ENCODE measurements around the gene STK33. TPM values are rescaled to one million over a fixed set of nuclear protein-coding genes. Genes with fewer than 3 reads are reported as not detected.

The STK33 gene
- total RNA-seq, 2 experiments from 2014 or later = not detected

GRCh38 chr11:8487261-8487660 is 106.8 kb downstream of the STK33 start:
- Histone ChIP-seq H3K4me3 (ENCODE audit: low read length) (no peak overlapping the region), H3K27ac (ENCODE audit: low read depth in 1 of 2, low read length in 2 of 2) (no peak overlapping the region), H3K4me1 (ENCODE audit: insufficient read depth, low read length) (no peaks in the 10 kb centered on the region), H3K27me3 (ENCODE audit: control insufficient read depth in 1 of 2, insufficient read depth in 2 of 2, low read length in 2 of 2) (peaks cover 0 to 3% of the 10 kb centered on the region in 2 experiments), H3K36me3 (ENCODE audit: insufficient read depth, low read length) (no peaks in the 10 kb centered on the region), H3K9me3 (ENCODE audit: control insufficient read depth in 1 of 2, insufficient read depth in 1 of 2, low read length in 2 of 2) (peaks cover 0 to 8% of the 10 kb centered on the region in 2 experiments)
- H3K4me1 Mint-ChIP-seq (ENCODE audit: low read depth) = no peaks in the 10 kb centered on the region
- TF ChIP-seq CTCF (IDR thresholded peaks at IDR 0.05) = no peak
- H3K9me3 Mint-ChIP-seq = no peaks in the 10 kb centered on the region
- ATAC-seq (ENCODE audit: poor library complexity) = no peak
- CTCF ChIA-PET = no interaction called here
- peaks cover 6% of the 10 kb centered on the region for H3K27me3 Mint-ChIP-seq
- H3K27ac Mint-ChIP-seq = no peak overlapping the region
- no peaks in the 10 kb centered on the region for H3K36me3 Mint-ChIP-seq (ENCODE audit: low read depth)
- intact Hi-C loops (cut with DNase I, micrococcal nuclease) = no loop called here
- POLR2A ChIA-PET = no interaction called here
- DNase-seq = no peak
- no peak overlapping the region for H3K4me3 Mint-ChIP-seq

- ChIA-PET CTCF (no interaction called here), POLR2A (no interaction called here)
These were observed 109.8 kb downstream of the STK33 start for GRCh38 chr11:8484251-8484650.

GRCh38 chr11:8480858-8481257 is 113.2 kb downstream of the STK33 start:
- ChIA-PET POLR2A (no interaction called here), CTCF (no interaction called here)
- H3K9me3 ChIP-seq (ENCODE audit: control insufficient read depth in 1 of 2, insufficient read depth in 1 of 2, low read length in 2 of 2) = no peaks in the 10 kb centered on the region
- DNase-seq (no peak), ATAC-seq (ENCODE audit: poor library complexity) (no peak)
- H3K4me3 ChIP-seq (ENCODE audit: low read length) = no peak overlapping the region
- H3K4me3 Mint-ChIP-seq = no peak overlapping the region
- no peaks in the 10 kb centered on the region for H3K27me3 ChIP-seq (ENCODE audit: control insufficient read depth in 1 of 2, insufficient read depth in 2 of 2, low read length in 2 of 2)
- H3K4me1 Mint-ChIP-seq (ENCODE audit: low read depth) = no peaks in the 10 kb centered on the region
- no peak overlapping the region for H3K27ac ChIP-seq (ENCODE audit: low read depth in 1 of 2, low read length in 2 of 2)
- no peaks in the 10 kb centered on the region for H3K36me3 ChIP-seq (ENCODE audit: insufficient read depth, low read length)
- H3K36me3 Mint-ChIP-seq (ENCODE audit: low read depth) = no peaks in the 10 kb centered on the region
- H3K4me1 ChIP-seq (ENCODE audit: insufficient read depth, low read length) = no peaks in the 10 kb centered on the region
- no peak overlapping the region for H3K27ac Mint-ChIP-seq
- intact Hi-C loops (cut with DNase I, micrococcal nuclease) = no loop called here
- no peaks in the 10 kb centered on the region for H3K9me3 Mint-ChIP-seq
- TF ChIP-seq CTCF (IDR thresholded peaks at IDR 0.05) = no peak
- H3K27me3 Mint-ChIP-seq = no peaks in the 10 kb centered on the region

More at GRCh38 chr11:8484251-8484650, 109.8 kb downstream of the STK33 start:
- H3K4me1 ChIP-seq (ENCODE audit: insufficient read depth, low read length) = no peaks in the 10 kb centered on the region
- Mint-ChIP-seq H3K27me3 (no peaks in the 10 kb centered on the region), H3K4me1 (ENCODE audit: low read depth) (no peaks in the 10 kb centered on the region), H3K36me3 (ENCODE audit: low read depth) (no peaks in the 10 kb centered on the region), H3K9me3 (no peaks in the 10 kb centered on the region), H3K27ac (no peak overlapping the region), H3K4me3 (no peak overlapping the region)
- H3K27me3 ChIP-seq (ENCODE audit: control insufficient read depth in 1 of 2, insufficient read depth in 2 of 2, low read length in 2 of 2) = peaks cover 0 to 3% of the 10 kb centered on the region in 2 experiments
- H3K4me3 ChIP-seq (ENCODE audit: low read length) = no peak overlapping the region
- H3K36me3 ChIP-seq (ENCODE audit: insufficient read depth, low read length) = no peaks in the 10 kb centered on the region
- no peak for TF ChIP-seq CTCF (IDR thresholded peaks at IDR 0.05)
- DNase-seq (no peak), ATAC-seq (ENCODE audit: poor library complexity) (no peak)
- H3K27ac ChIP-seq (ENCODE audit: low read depth in 1 of 2, low read length in 2 of 2) = no peak overlapping the region
- intact Hi-C loops (cut with DNase I, micrococcal nuclease) = no loop called here
- H3K9me3 ChIP-seq (ENCODE audit: control insufficient read depth in 1 of 2, insufficient read depth in 1 of 2, low read length in 2 of 2) = no peaks in the 10 kb centered on the region
